NOMO-1 (cell line): ENCODE results near the gene TPD52L2.

ENCODE experiments used
- DNase-seq, 2 experiments: peaks; one replicate each; lab custom pipeline; 2025; ENCODE audit not compliant: unreplicated experiment in 2 of 2; lab: John Stamatoyannopoulos, UW

The TPD52L2 gene

GRCh38 chr20:63864978-63865640, at the start of gene TPD52L2:
Gene TPD52L2 (plus strand): TSS chr20:63865270. CDS start chr20:63865366, 96 bp downstream.
- peak; percentile 97 to 98 for DNase-seq

- no peak for DNase-seq
Measured at GRCh38 chr20:63815615-63816253, 49.3 kb upstream of the TPD52L2 start.

GRCh38 chr20:63819224-63819921, 45.7 kb upstream of the TPD52L2 start:
- DNase-seq, result peak in 1 of 2 experiments; percentile 25

GRCh38 chr20:63821811-63822210, 43.3 kb upstream of the TPD52L2 start:
- DNase-seq, result peak; percentile 51 to 68

GRCh38 chr20:63822276-63822696, 42.8 kb upstream of the TPD52L2 start:
- peak; percentile 38 to 43 for DNase-seq

- no peak for DNase-seq
Measured at GRCh38 chr20:63823691-63824311, 41.3 kb upstream of the TPD52L2 start.

GRCh38 chr20:63825331-63826118, 39.5 kb upstream of the TPD52L2 start:
- DNase-seq, result no peak

- DNase-seq, result no peak
Measured at GRCh38 chr20:63826753-63827152, 38.3 kb upstream of the TPD52L2 start.

GRCh38 chr20:63828124-63828523, 36.9 kb upstream of the TPD52L2 start:
- DNase-seq, result no peak

- no peak for DNase-seq
Measured at GRCh38 chr20:63828545-63828944, 36.5 kb upstream of the TPD52L2 start.

- DNase-seq, result no peak
Measured at GRCh38 chr20:63828951-63829350, 36.1 kb upstream of the TPD52L2 start.

GRCh38 chr20:63829603-63829944, 35.5 kb upstream of the TPD52L2 start:
- peak in 1 of 2 experiments; percentile 36 for DNase-seq

GRCh38 chr20:63829945-63830835, 34.9 kb upstream of the TPD52L2 start:
- peak in 1 of 2 experiments; percentile 36 for DNase-seq

- peak in 1 of 2 experiments; percentile 23 for DNase-seq
Measured at GRCh38 chr20:63830841-63831588, 34.1 kb upstream of the TPD52L2 start, which contains the start of gene ZBTB46. Gene ZBTB46 (minus strand): TSS chr20:63831264. CDS start chr20:63790757, 40,507 bp downstream.

- DNase-seq, result no peak
Measured at GRCh38 chr20:63831646-63831992, 33.5 kb upstream of the TPD52L2 start.

- DNase-seq, result no peak
Measured at GRCh38 chr20:63831993-63832686, 32.9 kb upstream of the TPD52L2 start.

GRCh38 chr20:63833776-63834490, 31.1 kb upstream of the TPD52L2 start:
- no peak for DNase-seq

- DNase-seq, result no peak
Measured at GRCh38 chr20:63834491-63834880, 30.6 kb upstream of the TPD52L2 start.
